T-helper 2 cell (primary cell): ENCODE data around the gene ACTR1A.
A peak's percentile ranks its signal among the peaks of the same experiment; 100 is the strongest.
"Not testable (repeated sequence)": the region's sequence is repeated elsewhere in the genome, so short reads cannot be mapped to it uniquely, and the experiment has no call there.

Source experiments
- DNase-seq, 5 experiments: peaks; one replicate each; pipeline versions ENCODE4 v3.0.0 to v3.0.0-alpha.2; 2012 to 2022
- total RNA-seq, 2 donors: gene quantifications; one replicate each; lab custom pipeline; 2026; lab: John Stamatoyannopoulos, UW

ACTR1A gene
- total RNA-seq: 74.5 to 79.7 reads per million in 2 donors

DNA sequence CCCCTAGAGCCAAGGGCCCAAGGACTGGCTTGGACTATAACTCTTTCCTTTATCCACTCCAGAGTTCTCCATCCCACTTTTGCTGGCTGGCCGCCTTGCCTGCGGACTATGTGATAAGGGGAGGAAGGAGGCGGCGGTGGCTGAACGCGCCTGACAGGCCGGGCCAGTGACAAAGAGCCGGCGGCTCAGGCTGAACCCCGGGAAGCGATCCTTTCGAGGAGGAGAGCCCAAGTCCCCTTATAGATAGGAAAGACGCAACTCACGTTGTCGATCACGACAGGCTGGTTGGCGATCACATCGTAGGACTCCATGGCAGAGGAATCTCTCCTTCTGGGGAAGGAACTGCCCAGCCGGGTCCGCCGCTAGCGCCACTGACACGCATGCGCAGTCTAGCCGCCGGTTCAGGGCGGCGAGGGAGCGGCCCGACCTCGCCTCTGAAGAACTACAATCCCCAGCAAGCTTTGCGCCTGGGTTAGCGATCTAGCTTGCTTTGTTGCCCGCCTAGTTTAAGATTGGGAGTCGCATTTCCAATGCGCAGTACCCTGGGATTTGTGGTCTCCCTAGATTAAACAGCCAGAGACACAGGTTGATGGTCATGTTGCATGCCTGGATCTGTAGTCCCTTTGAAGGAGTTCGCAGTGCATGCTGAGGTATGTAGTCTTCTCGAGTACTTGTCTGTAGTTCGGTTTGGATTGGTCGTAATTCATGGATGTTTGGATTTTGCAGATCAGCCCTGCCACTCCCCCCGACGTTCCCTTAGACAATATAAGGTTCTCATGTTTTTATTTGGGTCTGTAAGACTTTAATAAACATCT lies at the start of gene ACTR1A:
ACTR1A (minus strand) TSS at position 376 of the 815 bp plus-strand sequence; CDS start at position 311, 65 bp downstream.
- DNase-seq: peak; percentile 86 to 99 (median 94)

DNA sequence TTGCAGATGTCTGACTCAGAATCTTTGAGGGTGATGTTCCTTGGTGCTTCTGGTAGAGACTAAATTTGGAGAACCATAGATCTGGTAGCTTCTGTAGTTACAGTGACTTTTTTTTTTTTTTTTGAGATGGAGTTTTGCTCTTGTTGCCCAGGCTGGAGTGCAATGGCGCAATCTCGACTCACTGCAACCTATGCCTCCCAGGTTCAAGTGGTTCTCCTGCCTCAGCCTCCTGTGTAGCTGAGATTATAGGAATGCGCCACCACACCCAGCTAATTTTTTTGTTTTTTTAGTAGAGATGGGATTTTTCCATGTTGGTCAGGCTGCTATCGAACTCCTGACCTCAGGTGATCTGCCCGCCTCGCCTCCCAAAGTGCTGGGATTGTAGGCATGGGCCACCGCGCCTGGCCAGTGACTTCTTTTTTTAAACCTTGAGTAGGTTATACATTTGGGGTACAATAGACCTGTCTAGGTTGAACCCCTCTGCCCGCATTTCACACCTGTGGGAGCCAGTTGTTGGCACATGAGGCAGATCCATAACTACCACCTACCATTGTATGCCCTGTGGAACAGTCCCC lies 48.2 kb upstream of the ACTR1A start:
- no peak for DNase-seq

DNA sequence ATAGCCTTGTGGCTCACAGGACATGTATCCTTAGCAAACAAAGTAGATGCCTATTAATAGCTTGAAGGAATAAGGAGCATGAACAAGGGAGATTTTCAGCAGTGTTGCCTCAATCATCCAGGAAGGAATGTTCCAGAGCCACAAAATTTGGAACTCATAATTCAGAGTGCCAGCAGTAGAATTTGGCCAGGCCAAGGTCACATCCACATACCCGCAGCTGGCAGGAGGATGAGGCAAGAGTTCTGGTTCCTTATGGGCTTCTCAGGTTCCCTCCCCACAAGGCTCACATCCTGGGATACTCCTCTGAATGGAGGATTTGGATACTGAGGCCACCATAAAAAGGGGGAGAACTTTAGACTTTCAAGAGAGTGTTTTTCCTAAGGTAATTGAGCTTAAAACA lies 47.0 kb upstream of the ACTR1A start:
- no peak for DNase-seq

DNA sequence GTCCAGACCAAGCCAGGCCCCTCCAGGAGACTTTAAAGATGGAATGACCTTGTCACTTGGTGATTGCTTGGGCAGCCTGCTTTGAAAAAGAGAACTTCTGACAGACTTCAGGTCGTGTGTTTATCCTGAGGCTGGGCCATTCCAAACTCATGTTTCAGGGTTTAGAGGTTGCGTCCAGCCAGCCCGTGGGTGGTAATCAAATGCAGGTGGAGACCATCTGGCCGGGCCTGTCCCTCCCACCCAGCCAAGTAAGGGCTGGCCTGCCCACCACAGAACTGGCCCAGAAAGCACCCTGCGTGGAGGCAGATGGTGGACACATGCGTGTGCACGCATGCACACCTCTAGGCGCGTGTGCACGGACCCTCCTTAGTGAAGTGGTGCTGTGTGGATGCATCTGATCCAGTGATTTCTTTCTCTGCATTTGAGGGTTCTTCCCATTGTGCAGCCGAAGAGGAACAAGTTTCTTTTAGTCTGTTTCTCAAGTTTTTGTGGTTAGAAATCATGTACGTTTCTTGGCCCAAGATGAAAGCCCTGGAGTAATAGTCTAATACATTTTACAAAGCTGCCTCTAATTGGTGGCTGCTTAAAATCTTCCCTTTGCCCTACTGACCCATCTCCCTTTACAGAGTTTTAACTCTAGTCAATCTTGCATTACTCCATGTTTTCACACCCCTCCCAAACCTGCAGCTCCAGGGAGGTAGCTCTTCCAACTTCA lies 44.3 kb upstream of the ACTR1A start:
- no peak for DNase-seq

DNA sequence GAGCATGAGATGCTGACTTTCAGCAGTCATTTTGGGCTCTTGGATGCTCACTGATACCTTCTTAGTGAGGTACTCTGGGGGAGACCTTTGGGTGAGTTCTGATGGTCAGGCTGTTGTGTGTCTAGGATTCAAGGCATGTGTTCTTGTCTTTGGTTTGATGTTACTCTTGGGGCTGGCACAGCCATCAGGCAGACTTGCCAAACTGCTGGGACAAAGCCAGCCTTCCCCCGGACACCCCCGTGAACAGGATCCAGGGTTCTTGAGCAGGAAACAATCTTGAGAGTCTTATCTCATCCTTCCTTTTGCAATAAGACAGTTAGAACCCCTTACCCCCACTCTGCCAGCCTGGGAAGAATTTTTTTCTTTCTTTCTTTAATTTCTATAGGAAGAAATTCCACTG lies 43.5 kb upstream of the ACTR1A start:
- no peak for DNase-seq

DNA sequence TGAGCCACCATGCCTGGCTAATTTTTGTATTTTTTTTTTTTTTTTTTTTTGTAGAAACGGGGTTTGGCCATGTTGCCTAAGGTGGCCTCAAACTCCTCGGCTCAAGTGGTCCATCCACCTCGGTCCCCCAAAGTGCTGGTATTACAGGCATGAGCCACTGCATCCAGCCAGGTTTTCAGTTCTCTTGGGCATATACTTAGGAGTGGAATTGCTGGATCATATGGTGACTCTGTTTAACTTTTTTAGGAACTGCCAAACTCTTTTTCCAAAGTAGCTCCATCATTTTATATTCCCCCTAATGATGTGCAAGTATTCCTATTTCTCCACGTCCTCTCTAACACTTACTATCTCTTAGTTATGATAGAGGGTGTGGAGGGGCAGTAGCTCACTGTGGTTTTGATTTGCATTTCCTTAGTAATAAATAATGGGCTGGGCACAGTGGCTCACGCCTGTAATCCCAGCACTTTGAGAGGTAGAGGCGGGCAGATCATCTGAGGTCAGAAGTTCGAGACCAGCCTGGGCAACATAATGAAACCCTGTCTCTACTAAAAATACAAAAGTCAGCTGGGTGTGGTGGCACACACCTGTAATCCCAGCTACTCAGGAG lies 42.9 kb upstream of the ACTR1A start:
- no peak for DNase-seq

DNA sequence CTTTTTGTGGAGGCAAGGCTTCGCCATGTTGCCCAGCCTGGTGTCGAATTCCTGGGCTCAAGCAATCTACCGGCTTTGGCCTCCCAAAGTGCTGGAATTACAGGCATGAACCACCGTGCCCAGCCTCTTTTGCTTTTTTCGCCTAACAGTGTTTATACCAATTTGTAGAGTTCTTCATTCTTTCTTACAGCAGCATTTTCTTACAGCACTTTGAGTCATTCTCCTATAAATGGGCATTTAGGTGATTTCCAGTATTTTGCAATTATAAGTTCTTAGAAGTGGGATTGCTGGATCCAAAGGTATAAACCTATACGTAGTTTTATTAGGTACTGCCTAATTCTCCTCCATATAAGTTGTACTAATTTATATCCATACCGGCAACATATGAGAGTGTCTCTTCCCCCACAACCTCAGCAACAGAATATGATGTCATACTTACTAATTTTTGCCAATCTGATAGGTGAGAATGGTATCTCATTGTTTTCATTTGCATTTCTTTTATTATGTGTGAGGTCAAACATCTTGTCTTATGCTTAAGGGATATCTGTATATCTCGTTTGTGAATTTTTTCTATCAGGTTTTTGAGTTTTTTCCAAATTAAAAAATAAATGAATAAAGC lies 40.4 kb upstream of the ACTR1A start:
- DNase-seq: no peak

DNA sequence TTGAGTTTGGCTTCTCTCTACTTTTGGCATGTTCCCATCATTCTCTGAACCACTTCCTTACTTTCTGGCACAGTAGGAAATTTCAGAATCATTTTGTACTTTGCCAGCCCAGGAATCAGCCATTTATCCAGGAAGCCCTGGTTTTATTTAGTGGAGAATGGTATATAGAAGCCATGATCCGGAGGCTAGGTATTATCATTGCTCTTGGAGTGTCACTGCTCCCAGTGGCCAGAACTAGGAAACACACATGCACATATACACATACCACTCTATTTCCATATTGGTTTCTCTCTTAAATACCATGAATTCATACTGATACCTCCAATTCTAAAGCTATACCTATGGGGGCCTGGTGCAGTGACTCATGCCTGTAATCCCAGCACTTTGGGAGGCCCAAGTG lies 37.5 kb upstream of the ACTR1A start:
- DNase-seq: peak in 1 of 5 experiments; percentile 12

DNA sequence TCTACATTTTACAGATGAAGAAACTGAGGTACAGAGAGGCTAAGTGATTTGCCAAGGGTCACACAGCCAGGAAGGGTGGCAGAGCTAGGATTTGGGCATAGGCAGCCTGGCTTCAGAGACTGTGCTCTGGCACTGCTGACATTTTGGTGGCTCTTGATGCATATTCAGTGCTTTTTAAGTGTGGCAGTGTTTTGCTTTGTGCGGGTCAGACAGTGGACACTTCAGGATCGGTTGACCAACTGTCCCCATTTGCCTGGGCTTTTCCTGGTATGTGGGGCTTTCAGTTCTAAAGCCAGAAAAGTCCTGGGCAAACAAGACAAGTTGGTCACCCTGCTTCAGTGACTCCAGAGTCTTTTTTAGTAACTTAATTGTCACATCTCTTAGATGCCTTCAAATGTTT lies 36.3 kb upstream of the ACTR1A start:
- no peak for DNase-seq

DNA sequence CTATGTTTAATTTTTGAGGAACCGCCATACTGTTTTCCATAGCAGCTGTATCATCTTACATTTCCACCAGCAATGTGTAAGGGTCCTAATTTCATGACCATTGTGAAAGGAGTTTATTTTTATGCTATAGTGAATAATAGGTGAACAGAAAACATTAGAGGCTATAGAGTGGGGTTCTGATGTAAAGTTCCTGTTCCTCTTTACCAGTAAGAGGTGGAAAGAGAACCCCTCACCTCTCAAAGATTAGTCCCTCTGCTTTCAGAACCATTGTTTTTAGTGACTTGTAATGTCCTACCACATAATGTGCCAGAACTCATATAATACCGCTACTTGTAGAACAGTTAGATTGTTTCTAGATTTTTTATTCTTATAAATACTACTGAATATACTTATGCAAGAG lies 35.4 kb upstream of the ACTR1A start:
- no peak for DNase-seq

DNA sequence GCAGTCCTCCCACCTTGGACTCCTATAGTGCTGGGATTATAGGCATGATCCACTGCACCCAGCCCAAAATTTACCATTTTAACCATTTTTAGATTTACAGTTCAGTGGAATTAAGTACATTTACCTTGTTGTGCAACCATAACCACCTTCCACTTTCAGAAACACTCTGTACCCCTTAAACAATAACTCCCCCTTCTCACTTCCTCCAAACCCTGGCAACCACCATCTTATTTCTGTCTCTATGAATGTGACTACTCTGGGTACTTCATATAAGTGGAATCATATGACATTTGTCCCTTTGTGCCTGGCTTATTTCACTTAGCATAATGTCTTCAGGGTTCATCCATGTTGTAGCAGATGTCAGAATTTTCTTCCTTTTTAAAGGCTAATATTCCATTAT lies 34.9 kb upstream of the ACTR1A start:
- no peak for DNase-seq

DNA sequence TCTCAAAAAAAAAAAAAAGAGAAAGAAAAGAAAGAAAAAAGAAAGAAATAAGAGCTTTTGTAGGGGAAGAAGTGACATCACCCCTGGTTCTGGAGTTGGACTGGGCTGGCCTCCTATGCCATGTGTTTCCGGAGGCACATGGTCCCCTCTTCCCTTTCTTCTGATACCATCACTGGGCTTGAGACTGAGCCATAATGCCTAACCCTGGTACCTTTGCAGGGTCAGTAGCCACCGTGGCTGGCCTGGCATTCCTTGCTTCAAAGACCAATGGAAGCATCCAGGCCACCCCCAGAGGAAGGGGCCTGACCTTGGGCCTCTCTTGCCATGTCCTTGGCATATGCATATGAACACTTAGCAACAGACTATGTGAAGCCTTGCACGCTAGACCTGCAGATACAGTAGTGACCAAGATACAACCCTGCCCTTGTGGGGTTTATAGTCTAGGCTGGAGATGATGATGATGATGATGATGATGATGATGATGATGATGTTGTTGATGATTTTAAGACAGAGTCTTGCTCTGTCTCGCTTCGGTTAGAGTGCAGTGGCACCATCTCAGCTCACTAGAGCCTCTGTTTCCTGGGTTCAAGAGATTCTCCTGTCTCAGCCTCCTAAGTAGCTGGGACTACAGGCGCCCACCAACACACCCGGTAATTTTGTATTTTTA lies 33.1 kb upstream of the ACTR1A start:
- DNase-seq: no peak

DNA sequence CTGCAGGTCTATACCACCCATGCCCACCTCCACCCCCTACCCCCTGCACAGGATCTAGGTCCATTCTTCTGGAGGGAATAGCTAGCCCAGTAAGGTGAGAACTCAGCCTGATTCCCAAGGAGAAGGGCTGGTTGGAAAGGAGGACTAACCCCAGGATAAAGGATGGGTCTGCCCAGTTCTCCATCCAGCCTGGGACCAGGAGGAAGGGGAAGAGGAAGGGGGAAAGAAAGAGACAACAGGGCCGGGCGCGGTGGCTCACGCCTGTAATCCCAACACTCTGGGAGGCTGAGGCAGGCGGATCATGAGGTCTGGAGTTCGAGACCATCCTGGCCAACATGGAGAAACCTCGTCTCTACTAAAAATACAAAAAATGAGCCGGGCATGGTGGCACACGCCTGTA lies 32.5 kb upstream of the ACTR1A start:
- not testable (repeated sequence) for DNase-seq

DNA sequence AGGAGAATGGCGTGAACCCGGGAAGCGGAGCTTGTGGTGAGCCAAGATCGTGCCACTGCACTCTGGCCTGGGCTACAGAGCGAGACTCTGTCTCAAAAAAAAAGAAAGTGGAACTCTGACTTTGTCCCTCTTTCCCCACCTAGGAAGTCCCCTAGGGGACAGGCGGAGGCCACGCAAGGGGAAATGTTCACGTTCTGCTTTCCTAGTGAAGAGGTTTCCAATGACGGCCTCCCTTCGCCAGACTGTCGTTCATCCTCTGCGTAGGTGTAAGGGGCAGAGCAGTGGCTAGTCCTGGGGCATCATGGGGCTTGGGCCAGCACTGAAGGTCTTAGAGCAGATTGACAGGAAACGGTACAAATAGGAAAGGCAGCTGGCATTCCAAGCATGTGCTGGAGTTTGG lies 31.8 kb upstream of the ACTR1A start:
- no peak for DNase-seq

DNA sequence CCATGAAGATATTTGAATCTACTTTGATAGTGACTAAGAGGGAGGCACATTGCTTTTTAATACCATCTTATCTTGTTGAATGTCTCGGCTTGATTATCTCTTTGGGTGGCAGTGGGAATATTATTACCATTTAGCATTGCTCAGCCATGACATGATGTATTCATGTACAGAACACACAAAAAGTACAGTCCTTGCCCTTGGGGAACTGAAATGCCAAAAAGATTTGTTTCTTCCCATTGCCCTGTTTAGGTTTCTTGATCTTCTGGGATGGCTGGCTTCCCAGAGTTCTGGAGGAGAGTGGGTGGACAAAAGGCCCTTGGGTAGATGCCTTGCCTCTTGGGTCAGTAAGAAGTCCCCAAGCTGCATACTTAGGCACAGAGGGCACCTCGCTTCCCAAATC lies 25.0 kb upstream of the ACTR1A start:
- DNase-seq: no peak

DNA sequence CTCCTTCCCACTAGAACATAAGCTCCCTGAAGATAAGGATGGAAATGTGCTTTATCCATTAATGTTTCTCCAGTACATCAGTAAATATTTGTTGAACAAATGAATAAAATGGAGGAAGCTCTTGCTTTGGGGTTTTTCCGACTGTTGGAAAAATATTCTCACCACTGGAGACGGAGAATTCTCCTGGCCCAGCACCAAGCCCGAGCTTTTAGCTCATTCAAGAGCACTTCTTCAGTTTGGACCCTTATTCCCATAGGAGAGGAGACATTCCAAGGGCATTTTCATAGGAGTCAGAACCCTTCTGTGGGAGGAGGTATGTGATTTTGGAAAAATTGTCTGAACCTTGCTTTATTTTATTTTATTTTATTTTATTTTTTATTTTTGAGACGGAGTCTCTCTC lies 22.2 kb upstream of the ACTR1A start:
- DNase-seq: no peak

DNA sequence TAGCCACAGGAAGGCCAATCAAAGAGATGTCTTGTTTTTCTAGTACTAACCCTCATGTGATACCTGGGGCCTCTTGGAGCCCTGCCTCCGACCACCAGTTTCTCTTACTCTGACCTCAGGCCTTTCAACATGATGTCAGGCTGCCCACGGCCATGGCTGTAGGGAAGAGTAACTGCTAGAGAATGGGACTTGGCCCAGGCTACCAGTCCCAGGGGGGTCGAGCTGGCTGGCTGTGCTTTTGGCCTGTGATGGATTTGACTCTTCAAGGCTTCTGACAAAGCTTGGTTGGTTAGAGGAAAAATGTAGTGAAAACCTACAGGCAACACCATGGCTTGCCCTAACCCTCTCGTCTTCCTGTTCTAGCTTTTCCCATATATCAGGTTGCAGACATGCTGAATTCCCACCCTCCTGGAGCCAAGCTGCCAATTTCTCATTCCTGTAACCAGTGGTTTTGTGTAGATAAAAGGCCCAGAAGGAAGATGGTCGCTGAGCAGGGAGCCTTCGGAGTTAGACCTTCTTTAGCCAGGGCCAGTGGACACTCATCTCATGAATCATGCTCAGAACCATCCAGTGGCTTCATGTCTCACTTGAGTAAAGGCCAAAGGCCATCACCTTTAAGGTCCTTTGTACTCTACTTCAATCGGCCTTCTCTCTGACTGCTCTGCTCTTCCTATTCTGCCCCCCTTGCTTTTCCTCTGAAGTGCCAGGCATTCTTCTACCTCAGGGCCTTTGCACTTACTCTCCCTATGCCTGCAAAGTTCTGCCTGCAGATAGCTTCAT lies 20.9 kb upstream of the ACTR1A start:
- DNase-seq: no peak

DNA sequence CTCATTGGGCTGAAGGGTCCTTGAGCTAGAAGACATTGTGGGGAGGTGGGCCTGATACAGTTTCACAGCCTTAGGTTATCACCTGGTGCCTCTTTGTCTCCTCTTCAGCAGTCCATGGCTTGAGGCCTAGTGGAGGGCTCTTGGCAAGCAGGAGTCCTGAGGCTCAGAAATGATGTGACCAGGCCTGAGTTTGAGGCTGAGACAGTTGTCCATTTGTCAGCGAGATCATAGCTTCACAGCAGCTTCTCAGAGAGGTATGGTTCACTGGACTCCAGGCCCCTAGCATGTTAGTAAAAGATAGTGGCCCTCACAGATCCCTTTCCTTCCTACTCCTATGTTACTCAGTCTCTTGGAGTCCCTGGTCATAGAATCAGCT lies 20.4 kb upstream of the ACTR1A start:
- no peak for DNase-seq

DNA sequence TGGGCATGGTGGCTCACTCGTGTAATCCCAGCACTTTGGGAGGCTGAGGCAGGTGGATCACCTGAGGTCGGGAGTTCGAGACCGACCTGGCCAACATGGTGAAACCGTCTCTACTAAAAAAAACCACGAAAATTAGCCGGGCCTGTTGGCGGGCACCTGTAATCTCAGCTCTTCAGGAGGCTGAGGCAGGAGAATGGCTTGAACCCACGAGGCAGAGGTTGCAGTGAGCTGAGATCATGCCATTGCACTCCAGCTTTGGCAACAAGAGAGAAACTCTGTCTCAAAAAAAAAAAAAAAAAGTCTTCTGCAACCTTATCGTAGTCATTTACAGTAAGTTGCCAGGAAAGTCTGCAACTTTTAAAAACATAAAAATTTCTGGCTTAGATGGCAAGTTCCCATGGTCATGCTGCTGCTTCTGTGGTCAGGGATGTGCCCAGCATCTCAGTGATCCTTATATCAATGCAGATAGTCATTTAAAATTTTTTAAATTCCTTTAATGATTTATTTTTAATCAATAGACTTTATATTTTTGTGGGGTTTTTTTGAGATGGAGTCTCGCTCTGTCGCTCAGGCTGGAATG lies 16.8 kb upstream of the ACTR1A start:
- no peak for DNase-seq

DNA sequence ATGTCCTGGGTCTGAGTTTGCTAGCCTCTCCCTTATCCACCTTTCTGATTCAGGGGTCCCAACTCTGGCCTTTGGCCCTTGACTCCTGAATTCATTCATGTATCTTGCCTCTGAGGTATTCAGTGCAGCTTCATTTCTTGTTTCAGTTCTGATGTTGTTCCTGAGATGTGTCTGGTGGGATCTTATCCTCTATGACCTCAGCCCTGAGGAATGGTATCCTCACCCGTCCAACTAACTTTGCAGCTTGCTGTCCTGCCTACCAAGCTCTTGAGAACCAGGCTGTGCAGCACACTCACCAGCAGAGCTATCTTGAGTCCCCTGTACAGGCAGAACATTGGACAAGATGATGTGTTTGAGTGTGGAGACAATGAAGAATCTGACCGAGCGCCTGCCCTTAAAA lies 15.0 kb upstream of the ACTR1A start:
- no peak for DNase-seq

DNA sequence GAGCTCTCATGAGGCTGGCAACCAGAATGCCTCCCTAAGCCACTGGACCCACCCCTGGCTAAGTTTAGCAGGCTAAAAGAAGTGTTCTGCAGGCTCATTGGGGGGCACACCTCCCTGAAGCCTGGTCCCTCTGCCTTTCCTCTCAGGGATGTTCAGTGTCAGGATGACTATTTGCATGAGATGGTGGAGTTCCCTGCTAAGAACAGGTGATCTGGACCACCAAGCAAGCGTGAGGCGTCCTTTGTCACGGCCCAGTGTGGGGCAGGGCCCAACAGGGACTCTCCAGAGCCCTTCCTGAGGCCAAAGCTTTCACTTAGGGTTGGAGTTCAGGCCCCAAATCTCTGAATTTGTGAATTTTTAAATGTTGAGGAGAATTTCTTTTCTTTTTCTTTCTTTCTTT lies 13.2 kb upstream of the ACTR1A start:
- DNase-seq: no peak
